ENCODE measurements around the gene CASTOR1.

CASTOR1 gene

GRCh38 chr22:30244066-30244465 lies 45.2 kb downstream of the CASTOR1 start:
- no peak for DNase-seq

GRCh38 chr22:30243661-30244060 lies 45.6 kb downstream of the CASTOR1 start:
- DNase-seq, result no peak

GRCh38 chr22:30241576-30242371 lies 47.5 kb downstream of the CASTOR1 start:
- no peak for DNase-seq

- peak; percentile 54 for DNase-seq
Measured at GRCh38 chr22:30240541-30241417, 48.5 kb downstream of the CASTOR1 start.

- DNase-seq, result no peak
Measured at GRCh38 chr22:30239488-30240405, 49.6 kb downstream of the CASTOR1 start.

- no peak for DNase-seq
Measured at GRCh38 chr22:30238661-30239487, 50.4 kb downstream of the CASTOR1 start.

- DNase-seq, result no peak
Measured at GRCh38 chr22:30238136-30238535, 51.2 kb downstream of the CASTOR1 start.

GRCh38 chr22:30236875-30237274 lies 52.4 kb downstream of the CASTOR1 start:
- no peak for DNase-seq

GRCh38 chr22:30235687-30236170 lies 53.6 kb downstream of the CASTOR1 start:
- no peak for DNase-seq

Measured in MV-4-11 (cell line).